Smooth muscle cell of the brain vasculature (primary cell): ENCODE measurements around the gene PRR29.
"Not testable (repeated sequence)": the region's sequence is repeated elsewhere in the genome, so short reads cannot be mapped to it uniquely, and the experiment has no call there.

Experiments
- DNase-seq: peaks from one replicate; pipeline ENCODE4 v3.0.0-alpha.2; 2012; ENCODE audit warnings: low read depth, low spot score

PRR29 gene

DNA sequence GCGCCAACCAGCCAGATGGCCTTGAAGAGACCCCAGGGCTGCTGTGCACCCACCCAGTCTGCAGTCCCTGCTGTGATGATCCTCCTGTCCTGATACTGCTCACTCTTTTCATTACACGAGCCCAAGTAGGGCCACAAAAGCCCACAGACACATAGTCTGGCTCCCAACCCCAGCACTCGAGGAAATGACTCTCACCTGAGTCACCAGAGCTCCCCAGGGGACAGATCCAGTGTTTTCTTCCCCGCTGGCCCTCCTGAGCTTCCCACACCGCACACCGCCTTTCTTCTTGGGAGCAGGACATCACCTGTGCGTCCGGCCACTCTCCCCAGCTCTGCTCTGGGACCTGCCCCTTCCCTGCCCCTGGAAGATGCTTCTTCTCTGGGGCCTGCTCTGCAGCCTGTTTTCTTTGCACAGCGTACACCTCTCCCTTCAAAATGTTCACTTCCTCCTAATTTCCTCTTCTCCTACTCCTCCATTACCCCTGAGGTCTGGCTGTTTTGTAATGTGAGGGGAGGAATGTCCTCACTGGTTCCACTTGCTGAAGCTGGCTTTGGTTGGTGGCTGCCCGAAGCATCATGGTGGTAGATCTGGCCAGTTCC is 23.5 kb upstream of the PRR29 start:
- no peak for DNase-seq

DNA sequence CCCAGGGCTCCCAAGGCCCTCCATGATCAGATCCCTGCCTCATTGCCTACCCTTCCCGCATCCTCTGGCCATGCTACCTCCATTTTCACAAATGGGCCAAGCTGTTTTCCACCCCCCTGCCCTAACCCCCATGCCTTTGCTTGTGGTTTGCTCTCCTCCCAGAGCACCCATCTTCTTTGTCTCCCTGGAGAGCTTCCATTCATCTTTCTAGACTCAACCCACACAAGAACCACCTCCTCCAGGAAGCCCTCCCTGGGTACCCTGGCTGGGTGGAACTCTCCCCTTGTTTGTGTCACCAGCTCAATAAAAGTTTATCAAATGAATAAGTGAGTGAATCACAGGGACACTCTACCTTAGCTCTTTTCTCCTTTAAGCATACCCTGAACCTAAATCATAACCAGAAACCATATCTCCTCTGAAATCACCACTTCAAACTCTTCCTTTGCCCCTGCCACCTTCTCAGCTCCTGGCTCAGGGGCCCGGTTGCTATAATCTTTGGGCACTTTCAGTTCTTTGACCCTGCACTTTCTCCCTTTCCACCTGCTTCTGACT is 22.5 kb upstream of the PRR29 start:
- DNase-seq: no peak

DNA sequence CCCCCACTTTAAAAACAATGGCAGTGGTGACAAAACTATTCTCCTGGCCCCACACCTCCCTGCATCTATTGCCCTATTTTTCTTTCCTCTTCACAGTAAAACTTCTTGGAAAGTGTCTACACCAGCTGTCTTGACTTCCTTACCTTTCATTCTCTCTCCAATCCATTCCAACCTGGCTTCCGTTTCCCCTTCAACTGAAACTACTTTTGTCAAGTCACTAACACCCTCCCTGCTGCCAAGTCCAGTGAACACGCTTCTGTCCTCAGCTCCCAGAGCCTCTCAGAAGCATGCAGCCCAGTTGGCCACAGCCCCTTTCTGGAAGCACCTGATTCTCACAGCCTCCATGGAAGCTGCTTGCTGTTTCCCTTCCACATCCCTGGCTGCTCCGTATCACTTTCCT is 21.4 kb upstream of the PRR29 start:
- no peak for DNase-seq

DNA sequence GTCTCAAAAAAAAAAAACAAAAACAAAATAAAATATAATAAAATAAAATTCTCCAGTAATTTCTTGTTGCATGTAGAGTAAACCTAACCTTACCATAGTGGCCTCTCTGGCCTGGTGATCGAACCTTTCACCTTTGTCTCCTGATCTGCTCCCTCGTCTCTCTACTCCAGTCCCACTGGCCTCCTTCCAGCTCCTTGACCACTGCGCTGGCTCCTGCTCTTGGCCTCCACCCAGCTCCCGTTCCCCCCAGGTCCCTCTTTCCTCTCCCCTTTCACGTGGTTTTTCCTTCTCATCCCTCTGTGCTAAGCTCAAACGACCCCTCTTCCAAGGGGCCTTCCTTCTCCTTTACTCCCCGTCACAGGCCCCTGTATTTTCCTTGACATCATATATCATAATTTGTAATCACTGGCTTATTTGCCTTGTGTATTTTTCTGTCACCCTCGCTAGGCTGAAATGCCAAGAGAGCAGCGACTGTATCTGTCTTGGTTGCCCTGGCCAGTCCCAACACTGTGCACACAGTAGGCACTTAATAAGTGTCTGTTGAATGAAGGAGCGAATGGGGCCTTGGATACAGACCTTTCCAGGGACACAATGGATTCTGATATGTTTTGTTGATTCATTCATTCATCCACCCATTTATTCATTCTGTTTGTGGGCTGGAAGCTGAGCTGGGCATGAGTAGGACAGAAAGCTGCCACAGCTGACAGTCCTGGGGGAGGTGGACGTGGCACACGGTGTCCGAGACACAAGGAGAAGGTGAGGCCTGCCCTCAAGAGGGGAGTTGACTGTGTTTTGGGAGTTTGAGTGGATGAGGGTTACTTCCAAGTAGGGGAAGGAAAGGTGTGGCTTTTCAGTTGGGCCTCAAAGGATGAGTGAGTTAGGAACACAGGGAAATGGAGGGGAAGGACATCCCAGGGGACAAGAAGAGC is 19.6 kb upstream of the PRR29 start:
- DNase-seq: no peak

DNA sequence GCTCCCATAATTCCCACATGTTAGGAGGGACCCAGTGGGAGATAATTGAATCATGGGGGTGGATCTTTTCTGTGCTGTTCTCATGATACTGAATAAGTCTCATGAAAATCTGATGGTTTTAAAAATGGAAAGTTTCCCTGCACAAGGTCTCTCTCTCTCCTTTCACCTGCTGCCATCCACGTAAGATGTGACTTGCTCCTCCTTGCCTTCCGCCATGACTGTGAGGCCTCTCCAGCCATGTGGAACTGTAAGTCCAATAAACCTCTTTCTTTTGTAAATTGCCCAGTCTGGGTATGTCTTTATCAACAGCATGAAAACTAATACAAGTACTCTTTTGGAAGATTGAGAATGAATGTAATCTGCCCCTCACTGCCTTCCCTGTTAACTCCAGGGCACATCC is 15.5 kb upstream of the PRR29 start:
- DNase-seq: not testable (repeated sequence)

DNA sequence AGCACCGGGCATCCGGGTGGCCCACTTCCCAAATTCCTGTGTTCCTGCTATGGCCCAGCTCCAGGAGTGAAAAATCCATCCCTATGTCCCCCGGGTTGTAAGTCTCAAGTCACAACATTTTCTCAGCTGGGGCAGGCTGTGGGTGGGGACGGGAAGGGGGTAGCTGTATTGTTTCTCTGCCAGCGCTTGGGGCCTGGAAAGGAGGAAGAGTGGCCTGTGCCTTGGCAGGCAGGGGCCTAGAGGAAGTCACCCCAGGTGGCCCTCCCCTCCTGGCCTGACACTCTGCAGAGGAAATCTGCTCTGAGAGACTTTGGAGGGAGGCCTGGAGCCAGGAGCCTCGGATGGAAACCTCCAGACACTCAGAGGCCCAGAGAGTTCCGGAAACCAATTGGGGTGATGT is 14.8 kb upstream of the PRR29 start:
- DNase-seq: no peak

DNA sequence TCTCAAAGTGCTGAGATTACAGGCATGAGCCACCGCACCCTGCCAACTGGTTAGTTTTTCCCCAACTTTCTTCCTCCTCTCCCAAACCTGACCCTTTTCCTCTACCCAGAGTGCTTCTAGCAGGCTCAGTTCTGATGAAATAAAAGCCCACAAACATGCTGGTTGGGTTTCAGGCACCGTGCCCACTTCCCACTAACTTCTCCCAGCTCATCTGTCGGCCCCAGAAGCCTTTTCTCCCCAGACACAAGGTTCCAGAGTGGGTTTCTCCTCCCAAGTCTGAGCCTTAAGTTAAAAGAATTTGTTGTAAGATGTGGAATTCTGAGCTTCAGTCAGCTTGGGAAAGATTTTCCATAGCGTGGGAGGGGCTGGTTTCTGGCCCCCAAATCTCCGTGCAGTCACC is 13.9 kb upstream of the PRR29 start:
- DNase-seq: no peak

DNA sequence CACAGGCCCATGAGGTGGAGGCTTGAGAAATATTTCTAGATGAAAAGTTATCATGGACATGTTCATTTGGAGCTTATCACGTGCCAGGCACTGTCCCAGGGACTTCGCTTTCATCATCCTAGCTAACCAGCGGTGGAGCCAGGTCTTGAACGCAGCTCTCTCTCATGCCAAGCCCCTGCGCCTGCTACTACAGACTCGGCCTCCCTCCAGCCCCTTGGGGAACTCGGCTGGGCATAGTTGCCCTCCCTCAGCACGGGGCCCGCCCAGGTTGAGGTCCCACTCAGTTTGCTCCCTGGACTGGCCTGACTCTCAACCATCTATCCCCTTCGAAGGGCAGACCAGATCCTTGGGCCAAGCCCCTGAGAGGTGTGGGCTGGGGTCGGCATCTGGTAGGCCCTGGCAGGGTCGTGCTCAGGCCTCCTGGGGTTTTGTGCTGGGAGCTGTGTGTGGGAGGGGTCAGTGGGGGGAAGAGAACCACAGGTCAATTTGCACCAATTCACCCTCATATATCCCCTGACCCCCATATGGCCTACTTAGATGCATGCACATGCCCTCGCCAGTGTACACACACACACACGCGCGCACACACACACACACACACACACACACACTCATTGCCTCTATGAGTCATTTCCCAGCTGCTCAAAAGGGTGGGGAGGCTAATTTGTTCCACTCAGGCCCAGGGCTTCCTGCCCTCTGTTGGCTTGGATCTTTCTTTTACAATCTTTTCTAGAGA is 13.3 kb upstream of the PRR29 start:
- peak; percentile 33 for DNase-seq

DNA sequence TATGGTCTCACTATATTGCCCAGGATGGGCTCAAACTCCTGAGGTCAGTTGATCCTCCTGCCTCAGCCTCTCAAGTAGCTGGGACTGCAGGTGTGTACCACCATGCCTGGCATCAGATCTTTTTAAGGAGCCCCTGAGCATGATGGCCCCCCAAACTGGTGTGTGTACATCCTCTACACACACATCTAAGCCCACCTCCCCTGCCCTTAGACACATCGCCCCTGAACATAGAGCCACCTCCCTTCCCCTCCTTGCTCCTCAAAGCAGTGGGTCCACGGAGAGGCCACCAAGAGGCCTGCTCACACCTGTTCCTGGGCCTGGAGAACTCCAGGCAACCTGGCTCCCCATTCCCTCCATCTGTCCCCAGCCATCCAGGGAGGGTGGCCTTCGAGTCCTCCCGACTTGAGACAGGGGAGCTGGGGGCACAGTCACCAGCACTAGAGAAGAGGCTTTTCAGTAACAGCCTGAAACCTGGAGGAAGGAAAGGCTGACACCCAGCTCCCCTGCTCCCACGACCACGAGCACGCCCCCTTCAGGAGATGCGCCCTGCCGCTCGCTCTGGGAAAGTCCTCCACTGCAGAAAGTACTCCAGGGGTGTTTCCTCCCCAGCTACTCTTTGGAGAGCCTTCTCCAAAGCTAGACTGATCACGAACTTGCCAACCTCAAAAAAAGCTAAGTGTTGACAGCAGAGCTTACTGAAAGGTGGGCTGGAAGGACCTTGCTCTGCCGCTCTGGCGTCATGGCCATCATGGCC is 12.6 kb upstream of the PRR29 start:
- no peak for DNase-seq

DNA sequence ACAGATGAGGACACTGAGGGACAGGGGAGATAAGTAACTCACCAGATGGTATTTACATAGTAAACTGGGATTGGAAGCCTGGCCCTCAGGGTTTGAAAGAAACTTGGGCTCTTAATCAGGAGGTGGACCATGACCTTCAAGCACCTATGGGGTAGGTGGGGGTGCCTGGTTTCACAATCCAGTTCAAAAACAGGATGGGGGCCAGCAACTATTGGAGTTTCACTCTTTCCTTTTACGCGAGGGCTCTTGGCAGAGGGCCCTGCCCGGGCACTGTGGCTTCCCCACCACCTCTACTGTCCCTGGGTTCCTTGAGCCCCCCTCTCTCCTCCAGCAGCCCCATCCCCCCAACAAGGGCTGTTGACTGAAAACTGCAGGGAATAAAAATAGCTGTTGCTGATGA is 11.3 kb upstream of the PRR29 start:
- no peak for DNase-seq

DNA sequence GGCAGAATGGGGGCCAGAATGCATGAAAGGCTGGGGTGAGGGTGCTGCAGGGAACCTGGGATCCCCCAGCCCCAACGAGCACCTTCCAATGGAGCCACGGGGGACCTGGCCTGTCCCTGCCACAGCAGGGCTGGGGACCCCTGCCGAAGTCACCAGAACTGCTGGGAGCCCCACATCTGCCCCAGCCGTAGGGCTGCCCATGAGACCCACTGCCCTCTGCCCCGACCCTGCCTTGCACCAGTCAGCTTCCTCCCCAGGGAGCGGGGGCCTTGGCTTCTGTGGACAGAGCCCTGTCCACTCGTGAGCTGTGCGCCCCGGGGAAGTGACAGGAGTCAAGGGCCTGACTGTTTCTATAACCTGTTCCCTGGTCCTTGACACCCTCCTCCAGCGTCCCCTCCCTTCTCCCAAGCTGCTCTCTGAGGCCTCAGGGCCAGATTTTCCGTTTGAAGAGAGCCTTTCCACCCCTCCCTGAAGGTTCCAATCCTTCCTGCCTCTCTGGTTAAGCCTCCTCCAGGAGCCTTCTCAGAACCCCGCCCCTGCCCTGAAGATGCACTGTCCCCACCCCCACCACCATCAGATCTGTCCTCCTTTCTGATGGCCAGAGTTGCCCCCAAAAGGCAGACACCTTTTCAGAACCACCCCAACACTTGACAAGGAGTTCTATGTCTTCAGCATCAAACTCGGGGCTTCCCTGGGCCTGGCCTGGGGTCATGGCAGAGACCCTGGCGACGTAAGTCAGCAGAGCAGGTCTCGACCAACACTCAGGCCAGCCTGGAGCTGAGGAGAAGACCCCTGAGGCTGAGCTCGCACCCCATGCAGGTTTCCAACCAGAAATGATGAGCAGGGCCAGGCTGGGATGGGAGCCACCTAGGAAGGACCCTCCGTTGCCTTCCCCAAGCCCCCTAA is 10.7 kb upstream of the PRR29 start:
- DNase-seq: no peak

DNA sequence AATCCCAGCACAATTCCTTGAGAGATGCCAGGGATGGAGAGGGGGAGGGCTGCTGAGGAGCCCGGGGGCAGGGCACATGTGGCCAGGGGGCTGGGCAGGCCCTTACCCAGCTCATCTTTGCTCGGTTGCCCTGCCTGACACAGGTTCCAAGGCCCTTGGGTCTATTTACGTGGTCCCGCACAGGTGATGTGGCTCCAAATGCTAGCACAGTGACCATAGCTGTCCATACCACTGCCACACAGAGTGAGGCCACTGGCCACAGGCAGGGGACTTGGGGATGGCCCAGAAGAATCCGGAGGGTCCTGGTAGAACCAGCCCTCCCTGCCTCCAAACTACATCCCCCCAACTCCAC is 10.0 kb upstream of the PRR29 start:
- DNase-seq: no peak

DNA sequence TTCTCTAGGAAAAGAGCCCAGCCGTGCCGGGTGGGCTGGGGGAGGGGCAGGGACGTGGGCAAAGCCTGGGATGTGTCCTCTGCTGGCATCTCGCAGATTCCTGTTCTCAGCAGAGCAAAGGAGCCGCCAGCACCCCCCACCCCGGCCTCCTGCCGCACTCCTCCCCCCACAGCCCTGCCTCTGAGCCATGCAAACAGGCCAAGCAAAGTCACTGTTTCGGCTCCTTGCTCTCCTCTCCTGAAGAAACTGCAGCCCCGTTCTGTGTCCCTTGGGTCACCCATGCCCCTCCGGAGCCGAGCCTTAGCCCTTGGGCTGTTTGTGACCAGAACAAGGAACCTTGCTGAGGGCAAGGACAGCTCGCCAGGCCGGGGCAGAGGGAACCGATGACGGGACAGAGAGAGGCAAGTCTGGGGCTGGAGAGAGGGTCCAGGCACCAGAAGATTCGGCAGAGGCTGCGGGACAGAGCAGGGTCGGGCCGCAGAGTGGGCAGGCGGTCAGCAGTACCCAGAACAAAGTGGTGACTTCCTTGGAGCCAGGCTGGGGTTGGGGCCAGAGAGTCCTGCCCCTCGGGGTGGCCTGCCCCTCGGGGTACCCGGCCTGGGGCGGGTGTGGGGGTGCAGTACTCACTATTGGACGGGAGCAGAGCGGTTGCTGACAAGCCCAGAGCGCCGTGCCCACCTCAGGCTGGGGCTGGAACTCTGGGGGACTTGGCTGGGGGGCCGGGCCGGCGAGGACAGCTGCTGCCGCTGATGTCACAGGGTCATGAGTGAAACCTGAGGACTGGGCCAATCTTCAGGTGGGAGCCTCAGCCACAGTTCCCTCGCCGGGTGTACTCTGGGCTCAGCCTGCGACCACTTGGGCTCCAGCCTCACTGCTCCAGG is 9.2 kb upstream of the PRR29 start:
- DNase-seq: no peak

DNA sequence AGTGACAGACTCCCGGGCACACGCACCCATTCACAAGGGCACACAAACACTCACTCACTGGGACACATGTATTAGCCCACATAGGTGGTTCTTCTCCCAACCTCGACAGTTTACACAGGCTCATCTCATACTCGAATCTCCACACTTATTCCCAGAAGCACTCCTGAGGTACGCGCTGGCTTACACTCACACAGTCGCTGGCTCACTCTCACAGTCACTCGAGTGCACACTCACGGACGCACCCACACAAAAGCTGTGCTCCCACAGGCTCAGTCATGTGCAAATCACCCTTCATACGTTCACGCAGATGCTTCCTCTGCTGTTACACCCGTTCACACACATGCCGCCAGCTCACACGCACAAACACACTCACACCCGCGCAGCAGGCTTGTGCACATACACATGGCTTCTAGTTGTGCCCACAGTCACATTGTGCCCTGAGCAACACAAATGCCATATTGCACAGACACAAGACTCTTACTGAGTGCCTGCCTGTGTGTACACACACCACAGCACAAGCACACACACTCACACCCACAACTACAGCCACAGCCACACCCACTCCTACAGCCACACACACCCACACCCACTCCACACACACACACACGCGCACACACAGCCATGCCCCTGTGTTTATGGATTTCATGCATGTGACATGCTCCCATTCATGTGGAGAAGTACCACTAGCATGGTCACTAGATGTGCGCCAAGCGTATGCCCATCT is 8.4 kb upstream of the PRR29 start:
- DNase-seq: no peak

DNA sequence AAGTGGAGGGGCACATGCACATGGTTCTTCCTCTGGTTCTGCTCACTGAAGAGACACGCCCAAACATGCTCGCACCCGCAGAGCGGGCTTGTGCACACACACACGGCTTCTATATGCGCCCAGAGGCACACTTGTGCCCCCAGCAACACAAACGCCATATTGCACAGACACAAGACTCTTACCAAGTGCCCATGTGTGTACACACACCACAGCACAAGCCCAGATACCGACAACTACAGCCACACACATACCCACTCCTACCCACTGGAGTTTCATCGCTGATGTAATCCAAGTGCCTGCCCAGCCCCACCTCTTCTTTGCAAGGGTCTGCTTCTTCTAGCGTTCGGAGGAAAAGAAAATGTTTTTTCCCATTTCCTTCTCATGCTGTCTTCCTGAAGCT is 6.5 kb upstream of the PRR29 start:
- no peak for DNase-seq

DNA sequence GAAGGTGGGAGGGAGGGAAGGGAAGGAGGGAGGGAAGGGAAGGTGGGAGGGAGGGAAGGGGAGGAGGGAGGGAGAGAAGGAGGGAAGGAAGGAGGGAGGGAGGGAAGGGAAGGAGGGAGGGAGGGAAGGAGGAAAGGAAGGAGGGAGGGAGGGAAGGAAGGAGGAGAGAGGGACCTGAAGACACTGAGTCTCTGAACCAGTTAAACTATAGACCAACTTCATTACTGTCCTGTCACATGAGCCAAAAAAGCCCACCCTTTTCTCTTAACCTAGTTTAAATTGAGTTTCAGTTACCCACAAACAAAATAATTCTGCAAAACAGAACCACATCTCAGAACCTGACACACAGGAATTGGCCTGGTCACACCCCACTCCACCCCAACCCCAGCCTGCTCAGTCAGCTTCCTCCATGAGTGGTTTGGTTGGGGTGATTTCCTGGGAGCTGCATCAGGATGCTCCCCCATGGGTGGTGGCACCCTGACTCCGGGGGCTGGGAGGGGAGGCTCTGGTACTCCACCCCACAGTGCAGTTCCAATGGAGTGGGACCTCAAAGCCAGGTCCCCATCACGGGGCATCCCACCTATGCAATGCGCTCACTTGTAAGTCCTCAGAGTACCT is 4.7 kb upstream of the PRR29 start:
- no peak for DNase-seq

DNA sequence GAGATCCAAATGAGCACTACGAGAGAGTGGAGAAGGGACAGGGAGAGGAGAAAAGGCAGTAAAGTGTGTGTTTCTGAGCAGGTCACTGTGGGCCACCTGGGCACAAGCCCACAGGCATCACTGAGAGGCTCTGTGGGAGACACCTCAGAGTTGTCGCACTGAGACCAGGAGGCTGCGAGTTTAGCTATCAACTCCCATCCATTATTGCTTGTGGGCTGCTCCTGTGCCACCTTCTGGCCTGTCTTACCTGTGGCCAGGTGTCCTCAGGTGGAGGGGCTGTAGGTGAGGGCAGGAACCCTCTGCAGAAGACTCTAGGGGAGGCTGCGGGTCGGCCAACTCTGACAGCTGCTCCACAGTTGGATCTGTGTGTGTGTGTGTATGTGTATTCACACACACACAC is 2.5 kb upstream of the PRR29 start:
- no peak for DNase-seq

DNA sequence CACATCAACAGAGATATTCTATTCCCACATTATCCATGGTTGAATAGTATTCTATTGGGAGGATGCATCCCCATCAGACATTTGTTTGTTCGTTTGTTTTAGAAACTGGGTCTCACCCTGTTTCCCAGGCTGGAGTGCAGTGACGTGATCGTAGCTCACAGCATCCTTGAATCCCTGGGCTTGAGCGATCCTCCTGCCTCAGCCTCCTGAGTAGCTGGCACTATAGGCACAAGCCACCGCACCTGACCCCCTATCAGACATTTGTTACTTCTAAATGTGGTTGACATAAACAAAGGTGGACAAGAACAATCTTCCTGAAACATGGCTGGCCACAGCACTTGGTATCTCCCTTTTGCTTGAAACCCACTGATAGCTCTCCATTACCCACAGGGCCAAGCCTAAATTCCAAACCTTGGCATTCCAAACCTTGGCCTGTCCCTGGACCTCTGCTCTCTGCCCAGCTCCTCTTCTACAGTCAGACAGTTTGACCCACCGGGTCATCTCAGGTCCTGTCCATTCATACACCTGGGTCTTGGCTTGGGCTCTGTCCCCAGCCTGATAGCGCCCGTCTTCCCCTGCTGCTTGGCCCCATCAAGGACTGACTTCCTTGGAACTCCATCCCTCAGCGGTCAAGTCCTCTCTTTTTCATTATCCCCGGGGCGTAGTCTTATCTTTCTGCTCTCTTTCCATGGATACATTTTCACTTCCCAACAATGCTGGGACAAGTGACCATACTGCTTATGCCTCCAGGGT is 1.5 kb upstream of the PRR29 start:
- no peak for DNase-seq
